ENCODE measurements around the gene ARID5B. TPM values are rescaled to one million over a fixed set of nuclear protein-coding genes. Genes with fewer than 3 reads are reported as not detected.

ARID5B gene
- total and polyA plus RNA-seq, 2 donors (not counting 3 experiments of a cell fraction or from before 2014, with no cell fraction given): 5.6 to 8.9 TPM

DNA sequence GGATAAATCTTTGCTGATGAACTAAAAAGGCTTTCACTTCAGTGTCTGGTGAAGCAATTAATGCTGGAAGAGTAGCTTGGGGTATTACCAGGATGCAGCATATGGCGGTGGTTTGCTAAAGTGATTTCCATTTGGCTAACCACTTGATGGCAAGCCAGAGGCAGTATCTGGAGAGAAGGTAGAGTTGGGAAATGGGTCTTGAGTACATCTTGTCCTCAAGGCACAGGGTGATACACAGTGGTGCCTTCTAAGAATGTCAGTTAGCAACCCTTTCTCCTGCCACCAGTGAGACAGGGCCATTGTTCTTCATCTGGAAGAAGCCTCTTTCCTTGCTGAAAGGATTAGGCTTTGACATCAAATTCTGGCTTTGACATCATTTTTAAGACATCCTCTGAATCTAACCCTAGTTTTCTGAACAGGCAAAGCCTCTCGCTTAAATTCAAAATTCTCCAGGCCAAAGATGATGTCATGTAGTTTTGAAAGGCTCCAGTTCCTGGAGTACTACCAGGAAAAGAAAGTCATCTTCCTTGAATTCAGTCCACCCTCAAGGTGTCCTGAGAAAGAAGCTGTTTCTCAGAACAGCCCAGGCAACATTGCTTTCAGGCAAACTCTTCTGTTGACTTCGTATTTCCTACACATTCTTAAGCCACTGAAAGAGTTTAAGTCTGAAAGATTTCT, 162.4 kb downstream of the ARID5B start:
- no peak overlapping the region for H3K4me2 ChIP-seq (ENCODE audit: insufficient read depth, low read length)
- no peaks in the 10 kb centered on the region for H3K9me3 ChIP-seq (replicated peaks; ENCODE audit: control insufficient read depth, insufficient read depth, low read length)
- no TSS peak for BruUV-seq (replicated peaks)
- no peak overlapping the region for H3K9ac ChIP-seq (replicated peaks; ENCODE audit: extremely low read depth, insufficient read depth, low read length)
- no peaks in the 10 kb centered on the region for H3K27me3 ChIP-seq (ENCODE audit: control insufficient read depth in 2 of 2, insufficient read depth in 2 of 2, low read length in 2 of 2)
- ChIA-PET CTCF (interaction anchor here (2.0 to 2.1 kb wide), 2 partner anchors 11 to 15 kb away, joined by 4 to 9 read pairs; no protein-coding TSS in a partner anchor), POLR2A (no interaction called here)
- no peaks in the 10 kb centered on the region for H4K20me1 ChIP-seq (replicated peaks; ENCODE audit: control insufficient read depth, extremely low read depth, insufficient read depth, low read length)
- H3K27ac ChIP-seq (ENCODE audit: insufficient read depth, low read depth, low read length): no peak overlapping the region
- intact Hi-C loops (cut with micrococcal nuclease): no loop called here
- H2AFZ ChIP-seq (ENCODE audit: low read depth, low read length): no peak overlapping the region
- H3K4me1 ChIP-seq (ENCODE audit: control insufficient read depth, extremely low read depth, insufficient read depth, low read length): peaks cover 11% of the 10 kb centered on the region
- no peaks in the 10 kb centered on the region for H3K79me2 ChIP-seq (ENCODE audit: control insufficient read depth, insufficient read depth, low read length)
- no peak for TF ChIP-seq GATA2 (IDR thresholded peaks at IDR 0.05; ENCODE audit: insufficient read depth, insufficient read length, low read depth, low read length)
- TF ChIP-seq POLR2AphosphoS5 (IDR thresholded peaks at IDR 0.05; ENCODE audit: insufficient read depth, low read depth, low read length): no peak
- TF ChIP-seq, protein P1, sequence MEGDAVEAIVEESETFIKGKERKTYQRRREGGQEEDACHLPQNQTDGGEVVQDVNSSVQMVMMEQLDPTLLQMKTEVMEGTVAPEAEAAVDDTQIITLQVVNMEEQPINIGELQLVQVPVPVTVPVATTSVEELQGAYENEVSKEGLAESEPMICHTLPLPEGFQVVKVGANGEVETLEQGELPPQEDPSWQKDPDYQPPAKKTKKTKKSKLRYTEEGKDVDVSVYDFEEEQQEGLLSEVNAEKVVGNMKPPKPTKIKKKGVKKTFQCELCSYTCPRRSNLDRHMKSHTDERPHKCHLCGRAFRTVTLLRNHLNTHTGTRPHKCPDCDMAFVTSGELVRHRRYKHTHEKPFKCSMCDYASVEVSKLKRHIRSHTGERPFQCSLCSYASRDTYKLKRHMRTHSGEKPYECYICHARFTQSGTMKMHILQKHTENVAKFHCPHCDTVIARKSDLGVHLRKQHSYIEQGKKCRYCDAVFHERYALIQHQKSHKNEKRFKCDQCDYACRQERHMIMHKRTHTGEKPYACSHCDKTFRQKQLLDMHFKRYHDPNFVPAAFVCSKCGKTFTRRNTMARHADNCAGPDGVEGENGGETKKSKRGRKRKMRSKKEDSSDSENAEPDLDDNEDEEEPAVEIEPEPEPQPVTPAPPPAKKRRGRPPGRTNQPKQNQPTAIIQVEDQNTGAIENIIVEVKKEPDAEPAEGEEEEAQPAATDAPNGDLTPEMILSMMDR (IDR thresholded peaks at IDR 0.05; ENCODE audit: extremely low read depth in 1 of 2, insufficient read depth in 1 of 2, low read depth in 1 of 2, low read length in 2 of 2): no peak
- TF ChIP-seq POLR2A (IDR thresholded peaks at IDR 0.05; ENCODE audit: low read depth, low read length): no peak
- TF ChIP-seq MYC (IDR thresholded peaks at IDR 0.05; ENCODE audit: low read depth, low read length): no peak
- no peak for TF ChIP-seq JUN (IDR thresholded peaks at IDR 0.05; ENCODE audit: borderline replicate concordance, insufficient read depth, insufficient read length, low read depth)
- no peak for TF ChIP-seq EZH2 (IDR thresholded peaks at IDR 0.05; ENCODE audit: borderline replicate concordance, low read depth, low read length, severe bottlenecking)
- no peak for TF ChIP-seq FOS (IDR thresholded peaks at IDR 0.05; ENCODE audit: borderline replicate concordance, insufficient read depth, low read length)
- TF ChIP-seq, protein P2, sequence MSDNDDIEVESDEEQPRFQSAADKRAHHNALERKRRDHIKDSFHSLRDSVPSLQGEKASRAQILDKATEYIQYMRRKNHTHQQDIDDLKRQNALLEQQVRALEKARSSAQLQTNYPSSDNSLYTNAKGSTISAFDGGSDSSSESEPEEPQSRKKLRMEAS (IDR thresholded peaks at IDR 0.05; ENCODE audit: insufficient read depth, insufficient read length): no peak
- H3K9me1 ChIP-seq (replicated peaks; ENCODE audit: control insufficient read depth, extremely low read depth, insufficient read depth, low read length): no peaks in the 10 kb centered on the region
- dilution Hi-C loops (cut with MboI; ENCODE audit: extremely low pct_ligation_motif_present, low sequenced_read_pairs): no loop called here
- no peak for DNase-seq (ENCODE audit: low read depth, low spot score)
- peak; percentile 21 for FAIRE-seq
- peaks cover 0 to 3% of the 10 kb centered on the region in 2 experiments for H3K36me3 ChIP-seq (ENCODE audit: control insufficient read depth in 2 of 2, extremely low read depth in 1 of 2, insufficient read depth in 2 of 2, low read length in 2 of 2)
- H3K4me3 ChIP-seq (replicated peaks in 1 of 3; ENCODE audit: insufficient read depth in 1 of 3, low read depth in 1 of 3, low read length in 3 of 3): no peak overlapping the region

Measured in endothelial cell of umbilical vein (primary cell).